ENCODE data around the gene FAHD2A.

DNA sequence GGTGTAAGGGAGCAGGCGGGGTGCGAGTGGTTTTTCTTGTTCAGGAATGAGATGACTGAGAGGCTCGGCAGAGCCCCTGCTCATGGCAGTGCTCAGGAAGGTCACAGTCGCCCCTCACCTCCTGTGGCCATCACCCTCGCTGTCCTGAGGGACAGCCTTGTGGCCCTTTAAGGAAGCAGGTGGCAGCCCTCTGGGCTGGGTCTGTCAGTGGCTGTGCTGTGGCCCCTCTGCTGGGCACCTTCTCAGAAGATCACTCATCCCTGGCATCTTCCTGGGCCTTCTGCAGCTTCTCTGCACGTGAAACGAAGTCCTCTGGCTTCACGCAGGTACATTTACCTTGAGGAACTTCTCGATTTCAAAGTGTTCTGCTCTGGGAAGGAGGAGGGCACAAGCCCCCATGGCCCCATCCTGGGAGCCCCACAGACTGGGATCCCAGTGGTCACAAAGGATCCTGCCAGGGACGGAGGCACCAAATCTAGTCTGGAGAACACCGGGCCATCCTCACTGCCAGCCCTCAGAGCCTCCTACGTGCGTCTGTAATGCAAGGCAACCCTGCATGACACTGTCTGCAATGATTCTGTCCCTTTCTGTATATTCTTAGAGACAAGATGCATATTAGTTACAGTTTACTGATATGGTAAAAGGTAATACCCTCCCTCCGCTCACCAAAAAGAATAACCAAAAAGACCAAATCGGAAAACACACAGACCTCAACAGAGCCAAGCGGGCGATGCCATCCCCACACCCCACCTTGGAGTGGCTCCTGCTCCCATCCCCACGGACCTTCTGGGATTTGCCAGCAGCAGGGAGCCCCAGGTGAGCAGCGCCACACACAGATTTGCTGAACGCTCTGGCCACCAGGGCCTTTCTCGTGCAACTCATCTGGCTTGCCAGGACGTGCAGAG is 25.9 kb upstream of the FAHD2A start:
- TF ChIP-seq RAD21 (IDR thresholded peaks at IDR 0.05 in 1 of 2, conservative IDR thresholded peaks at IDR 0.05 in 1 of 2; ENCODE audit: low read depth in 2 of 2, low read length in 2 of 2) (no peak), CTCF (IDR thresholded peaks at IDR 0.05; ENCODE audit: control extremely low read depth in 1 of 3, insufficient read depth in 1 of 3, low read depth in 1 of 3, low read length in 3 of 3) (no peak)
